Stimulated activated CD4-positive, alpha-beta T cell treated with anti-CD3 and anti-CD28 coated beads, Interleukin-4, amount 100 ng/mL, for 48 hours (primary cell): ENCODE results near the gene CIAO2B.
"Not testable (repeated sequence)": the region's sequence is repeated elsewhere in the genome, so short reads cannot be mapped to it uniquely, and the experiment has no call there.

Experiments used
- DNase-seq, 2 donors: peaks; one replicate each; pipeline ENCODE4 v3.0.0-alpha.2; 2020; ENCODE audit warnings: low read depth in 2 of 2

The CIAO2B gene

DNA sequence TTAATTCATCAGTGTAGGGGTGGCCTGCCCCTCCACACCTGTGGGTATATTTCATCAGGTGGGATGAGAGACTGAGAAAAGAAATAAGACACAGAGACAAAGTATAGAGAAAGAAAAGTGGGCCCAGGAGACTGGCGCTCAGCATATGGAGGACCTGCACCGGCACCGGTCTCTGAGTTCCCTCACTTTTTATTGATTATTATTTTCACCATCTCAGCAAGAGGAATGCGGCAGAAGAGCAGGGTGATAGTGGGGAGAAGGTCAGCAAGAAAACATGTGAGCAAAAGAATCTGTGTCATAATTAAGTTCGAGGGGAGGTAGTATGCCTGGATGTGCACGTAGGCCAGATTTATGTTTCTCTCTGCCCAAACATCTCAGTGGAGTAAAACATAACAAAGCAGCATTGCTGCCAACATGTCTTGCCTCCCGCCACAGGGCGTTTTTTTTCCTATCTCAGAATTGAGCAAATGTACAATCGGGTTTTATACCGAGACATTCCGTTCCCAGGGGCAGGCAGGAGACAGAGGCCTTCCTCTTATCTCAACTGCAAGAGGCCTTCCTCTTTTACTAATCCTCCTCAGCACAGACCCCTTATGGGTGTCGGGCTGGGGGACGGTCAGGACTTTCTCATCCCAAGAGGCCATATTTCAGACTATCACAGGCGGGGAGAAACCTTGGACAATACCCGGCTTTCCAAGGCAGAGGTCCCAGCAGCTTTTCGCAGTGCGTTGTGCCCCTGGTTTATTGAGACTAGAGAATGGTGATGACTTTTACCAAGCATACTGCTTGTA lies 21.4 kb upstream of the CIAO2B start:
- not testable (repeated sequence) for DNase-seq

DNA sequence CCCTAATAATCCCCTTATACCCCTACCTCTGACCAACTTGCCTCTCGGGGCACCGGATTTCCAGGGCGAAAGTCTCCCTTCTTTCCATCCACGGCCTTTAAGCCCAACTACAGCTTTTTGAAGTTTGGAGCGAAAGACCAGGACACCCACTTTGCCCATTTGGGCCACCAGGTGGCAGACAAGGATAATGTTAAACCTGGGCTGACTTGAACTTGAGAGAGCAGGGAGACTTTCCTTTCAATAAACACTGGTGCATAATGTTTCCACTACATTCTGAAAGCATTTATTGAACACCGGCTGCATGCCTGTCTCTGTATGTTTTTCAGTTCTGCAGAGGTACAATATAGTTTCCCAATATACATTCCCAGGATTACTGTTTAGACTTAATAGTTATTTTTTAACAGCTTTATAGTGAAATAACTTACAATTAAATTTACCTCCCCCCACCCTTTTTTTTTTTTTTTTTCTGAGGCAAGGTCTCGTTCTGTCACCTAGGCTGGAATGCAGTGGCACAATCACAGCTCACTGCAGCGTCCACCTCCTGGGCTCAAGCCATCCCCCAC lies 20.0 kb upstream of the CIAO2B start:
- DNase-seq = peak; percentile 66 to 75

DNA sequence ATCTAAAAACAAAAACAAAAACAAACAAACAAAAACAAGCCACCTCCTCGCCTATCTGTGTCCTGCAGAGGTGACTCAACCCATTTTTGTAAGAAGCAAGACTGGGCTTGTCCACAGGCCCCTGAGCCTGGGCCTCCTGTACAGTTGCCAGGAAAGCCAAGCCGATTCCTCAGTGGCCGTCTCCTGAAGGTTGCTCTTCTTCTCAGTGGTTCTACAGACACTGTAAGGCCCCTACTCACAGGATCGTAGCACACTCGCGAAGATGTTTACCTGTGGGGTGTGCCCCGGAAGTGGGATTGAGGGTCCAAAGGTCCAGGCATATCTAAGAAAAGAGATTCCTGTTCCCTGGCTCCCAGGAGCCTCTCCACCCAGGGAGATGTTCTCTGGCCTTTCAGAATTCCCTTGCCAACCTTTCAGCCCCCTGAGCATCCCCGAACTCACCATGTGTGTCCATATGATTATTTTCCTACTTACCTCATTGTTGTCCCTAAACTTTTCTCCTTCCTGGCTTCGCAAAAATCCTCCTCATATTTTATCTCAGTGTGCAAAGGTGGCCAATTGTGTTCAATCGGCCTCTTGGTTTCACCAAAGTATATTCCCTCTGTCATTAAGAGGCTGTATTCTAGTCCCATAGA lies 19.4 kb upstream of the CIAO2B start:
- no peak for DNase-seq

DNA sequence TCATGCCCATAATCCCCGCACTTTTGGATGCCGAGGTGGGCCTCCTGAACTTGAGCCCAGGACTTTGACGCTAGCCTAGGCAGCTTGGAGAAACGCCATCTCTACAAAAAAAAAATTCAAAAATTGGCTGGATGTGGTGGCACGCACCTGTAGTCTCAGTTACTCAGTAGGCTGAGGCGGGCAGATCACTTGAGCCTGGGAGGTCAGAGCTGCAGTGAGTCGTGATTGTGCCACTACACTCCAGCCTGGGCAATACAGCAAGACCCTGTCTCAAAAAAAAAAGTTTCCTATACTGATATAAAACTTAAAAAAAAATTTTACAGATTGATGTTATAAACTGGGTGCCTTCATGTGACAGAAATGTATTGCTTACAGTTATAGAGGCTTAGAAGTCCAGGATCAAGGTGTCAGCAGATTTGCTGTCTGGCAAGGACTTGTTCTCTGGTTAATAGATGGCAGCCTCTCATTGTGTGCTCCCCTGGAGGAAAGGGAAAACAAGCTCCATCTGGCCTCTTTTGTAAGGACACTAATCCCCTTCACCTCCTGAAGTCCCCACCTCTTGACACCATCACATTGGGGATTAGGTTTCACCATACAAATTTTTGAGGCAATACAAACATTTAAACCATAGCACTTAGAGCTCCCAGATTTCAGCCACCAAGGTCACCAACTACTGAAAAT lies 18.4 kb upstream of the CIAO2B start:
- DNase-seq = no peak

DNA sequence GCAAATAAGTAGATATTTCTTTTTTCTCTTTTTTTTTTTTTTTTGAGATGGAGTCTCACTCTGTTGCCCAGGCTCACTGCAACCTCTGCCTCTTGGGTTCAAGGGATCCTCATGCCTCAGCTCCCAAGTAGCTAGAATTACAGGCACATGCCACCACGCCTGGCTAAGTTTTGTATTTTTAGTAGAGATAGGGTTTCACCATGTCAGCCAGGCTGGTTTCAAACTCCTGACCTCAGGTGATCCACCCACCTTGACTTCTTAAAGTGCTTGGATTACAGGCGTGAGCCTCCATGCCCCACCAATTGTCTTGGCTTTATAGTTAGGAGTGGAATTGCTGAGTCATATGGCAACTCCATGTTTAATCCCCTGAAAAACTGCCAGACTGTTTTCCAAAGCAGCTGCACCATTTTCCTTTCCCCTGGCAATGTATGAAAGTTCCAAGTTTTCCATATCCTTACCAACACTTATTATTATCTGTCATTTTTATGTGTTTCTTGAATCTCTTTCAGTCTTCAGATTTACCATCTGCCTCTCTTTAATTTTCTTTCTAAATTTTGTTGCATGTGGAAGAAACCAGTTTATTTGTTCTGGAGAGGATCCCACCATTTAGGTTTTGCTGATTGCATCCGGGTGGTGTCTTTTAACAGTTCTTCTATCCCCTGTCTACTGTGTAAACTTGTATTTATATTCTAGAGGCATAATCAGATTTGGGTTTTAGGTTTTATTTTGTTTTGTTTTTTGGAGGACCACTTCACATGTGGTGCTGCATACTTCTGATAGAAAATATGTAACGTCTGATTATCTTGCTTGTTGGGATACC lies 17.0 kb upstream of the CIAO2B start:
- no peak for DNase-seq

DNA sequence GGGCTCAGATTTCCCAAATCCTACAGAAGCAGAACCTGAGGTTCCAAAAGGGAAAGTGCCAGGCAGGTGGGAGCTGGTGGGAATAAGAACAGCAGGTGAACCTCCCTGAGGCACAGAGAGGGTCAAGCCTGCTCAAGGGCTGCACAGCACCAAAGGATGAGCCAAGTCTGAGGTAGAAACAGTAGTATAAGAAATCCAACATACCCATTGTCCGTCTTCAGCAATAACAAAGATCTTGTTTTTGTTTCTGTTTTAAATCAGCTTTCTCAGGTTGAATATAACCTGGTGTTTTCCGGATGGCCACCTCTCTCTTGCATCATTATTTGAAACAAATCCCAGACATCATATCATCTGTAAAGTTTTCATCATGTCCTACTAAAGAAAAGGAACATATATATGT lies 16.2 kb upstream of the CIAO2B start:
- no peak for DNase-seq

DNA sequence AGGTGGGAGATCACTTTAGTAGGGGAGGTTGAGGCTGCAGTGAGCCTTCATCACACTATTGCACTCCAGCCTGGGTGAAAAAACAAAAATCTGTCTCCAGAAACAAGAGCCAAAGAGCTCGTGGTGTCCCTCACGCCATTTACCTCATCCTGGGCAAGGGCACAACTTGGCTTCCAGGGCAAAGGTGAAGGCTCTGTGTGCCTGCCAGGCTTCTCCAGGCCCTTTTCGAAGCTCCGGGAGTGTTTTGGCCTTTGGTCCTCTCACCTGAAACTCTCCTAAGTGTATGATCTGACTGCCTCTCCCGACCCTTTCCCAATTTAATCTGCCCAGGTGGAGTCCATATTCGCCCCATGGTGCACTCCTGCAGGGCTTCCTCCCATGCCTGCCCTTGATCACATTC lies 15.3 kb upstream of the CIAO2B start:
- no peak for DNase-seq

DNA sequence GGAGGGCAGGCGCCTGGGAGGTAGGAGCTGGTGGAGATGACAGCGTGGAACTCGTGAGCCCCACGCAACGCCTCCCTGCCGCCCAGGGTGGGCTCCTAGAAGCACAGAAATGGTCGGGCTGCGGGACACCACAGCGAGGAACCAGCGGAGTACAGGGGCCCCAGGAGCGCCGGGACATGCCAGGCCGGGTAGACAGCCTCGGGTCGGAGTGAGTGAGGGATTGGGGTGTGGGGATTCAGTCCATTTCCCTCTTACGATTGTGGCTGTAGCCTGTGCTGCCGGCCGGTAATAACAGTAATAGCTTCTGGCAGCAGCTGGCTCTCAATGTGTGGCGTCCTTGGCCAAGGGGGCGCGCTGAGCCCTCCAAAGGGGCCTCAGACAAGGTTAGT lies 14.6 kb upstream of the CIAO2B start:
- no peak for DNase-seq

DNA sequence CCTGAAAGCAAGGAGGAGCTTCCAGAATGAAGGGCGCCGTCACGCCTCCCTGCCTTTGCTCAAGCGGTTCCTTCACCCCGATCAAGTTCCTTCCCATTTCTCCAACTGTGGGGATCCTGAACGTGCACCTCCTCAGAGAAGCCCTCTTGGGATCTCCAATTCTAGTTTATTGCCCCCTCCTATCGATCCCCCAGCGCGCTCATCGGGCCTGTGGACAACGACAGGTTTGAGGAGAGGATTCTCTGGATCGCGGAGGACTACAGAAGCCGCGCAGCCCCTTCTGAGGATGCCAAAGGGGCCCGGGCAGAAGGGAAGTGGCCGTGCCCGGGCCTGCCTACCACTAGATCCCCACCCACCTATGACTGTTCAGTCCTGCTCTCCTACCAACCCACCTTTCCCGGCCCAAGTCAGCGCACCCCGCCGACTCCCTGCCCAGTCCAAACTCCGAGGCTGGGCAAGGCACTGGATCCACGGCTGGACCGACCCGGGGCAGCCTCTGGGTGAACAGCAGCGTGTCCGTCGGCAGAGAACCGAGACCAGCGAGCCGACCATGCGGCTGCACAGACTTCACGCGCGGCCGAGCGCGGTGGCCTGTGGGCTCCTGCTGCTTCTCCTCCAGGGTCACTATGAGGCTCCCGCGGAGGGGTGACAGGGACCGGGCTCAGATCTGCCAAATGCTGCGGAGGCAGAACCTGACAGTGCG lies 14.1 kb upstream of the CIAO2B start:
- DNase-seq = no peak

DNA sequence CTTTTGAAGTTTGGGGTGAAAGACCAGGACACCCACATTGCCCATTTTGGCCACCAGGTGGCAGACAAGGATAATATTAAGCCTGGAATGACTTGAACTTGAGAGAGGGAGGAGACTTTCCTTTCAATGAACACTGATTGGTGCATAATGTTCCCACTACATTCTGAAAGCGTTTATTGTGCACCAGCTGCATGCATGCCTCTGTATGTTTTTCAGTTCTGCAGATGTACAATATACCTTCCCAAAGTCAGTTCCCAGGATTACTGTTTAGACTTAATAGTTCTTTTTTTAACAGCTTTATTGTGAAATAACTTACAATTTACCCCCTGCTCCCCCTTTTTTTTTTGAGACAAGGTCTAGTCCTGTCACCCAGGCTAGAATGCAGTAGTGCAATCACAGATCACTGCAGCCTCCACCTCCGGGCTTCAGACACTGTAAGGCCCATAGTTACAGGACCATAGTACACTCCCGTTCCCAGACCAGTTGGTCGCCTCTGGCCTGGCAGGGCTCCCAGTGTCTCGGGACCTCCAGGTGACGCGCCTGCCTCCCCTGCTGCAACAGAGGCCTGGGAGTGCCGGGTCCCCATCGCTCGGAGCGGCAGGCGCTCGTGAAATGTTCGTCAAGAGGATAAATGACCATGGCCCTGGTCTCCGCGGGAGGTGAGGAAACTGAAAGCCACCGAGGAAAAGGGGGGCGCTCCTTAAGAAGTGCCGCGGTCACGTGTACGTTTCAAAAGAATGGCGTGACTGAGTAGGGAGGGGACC lies 13.3 kb upstream of the CIAO2B start:
- DNase-seq = peak; percentile 76 to 84

DNA sequence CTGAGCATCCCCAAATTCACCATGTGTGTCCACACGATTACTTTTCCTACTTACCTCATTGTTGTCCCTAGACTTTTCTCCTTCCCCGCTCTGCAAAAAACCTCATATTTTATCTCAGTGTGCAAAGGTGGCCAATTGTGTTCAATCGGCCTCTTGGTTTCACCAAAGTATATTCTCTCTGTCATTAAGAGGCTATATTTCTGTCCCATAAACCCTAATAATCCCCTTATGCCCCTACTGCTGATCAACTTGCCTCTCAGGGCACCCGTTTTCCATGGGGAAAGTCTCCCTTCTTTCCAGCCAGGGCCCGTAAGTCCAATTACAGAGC lies 12.7 kb upstream of the CIAO2B start:
- DNase-seq = no peak

DNA sequence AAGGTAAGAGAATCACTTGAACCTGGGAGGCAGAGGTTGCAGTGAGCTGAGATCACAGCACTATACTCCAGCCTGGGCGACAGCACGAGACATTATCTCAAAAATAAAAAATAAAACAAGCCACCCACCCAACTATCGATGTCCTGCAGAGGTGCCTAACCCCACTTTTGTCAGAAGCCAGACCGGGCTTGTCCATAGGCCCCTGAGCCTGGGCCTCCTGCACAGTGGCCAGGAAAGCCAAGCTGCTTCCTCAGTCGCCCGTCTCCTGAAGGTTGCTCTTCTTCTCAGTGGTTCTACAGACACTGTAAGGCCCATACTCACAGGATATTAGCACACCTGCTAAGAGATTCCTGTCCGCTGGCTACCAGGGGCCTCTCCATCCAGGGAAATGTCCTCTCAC lies 12.3 kb upstream of the CIAO2B start:
- no peak for DNase-seq

DNA sequence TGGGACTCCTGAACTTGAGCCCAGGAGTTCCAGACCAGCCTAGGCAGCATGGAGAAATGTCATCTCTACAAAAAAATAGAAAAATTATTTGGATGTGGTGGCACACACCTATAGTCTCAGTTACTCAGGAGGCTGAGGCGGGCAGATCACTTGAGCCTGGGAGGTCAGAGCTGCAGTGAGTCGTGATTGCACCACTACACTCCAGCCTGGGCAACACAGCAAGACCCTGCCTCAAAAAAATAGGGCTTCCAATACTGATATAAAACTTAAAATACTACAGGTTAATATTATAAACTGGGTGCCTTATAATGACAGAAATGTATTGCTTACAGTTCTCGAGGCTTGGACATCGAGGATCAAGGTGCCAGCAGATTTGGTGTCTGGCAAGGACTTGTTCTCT lies 11.7 kb upstream of the CIAO2B start:
- no peak for DNase-seq

DNA sequence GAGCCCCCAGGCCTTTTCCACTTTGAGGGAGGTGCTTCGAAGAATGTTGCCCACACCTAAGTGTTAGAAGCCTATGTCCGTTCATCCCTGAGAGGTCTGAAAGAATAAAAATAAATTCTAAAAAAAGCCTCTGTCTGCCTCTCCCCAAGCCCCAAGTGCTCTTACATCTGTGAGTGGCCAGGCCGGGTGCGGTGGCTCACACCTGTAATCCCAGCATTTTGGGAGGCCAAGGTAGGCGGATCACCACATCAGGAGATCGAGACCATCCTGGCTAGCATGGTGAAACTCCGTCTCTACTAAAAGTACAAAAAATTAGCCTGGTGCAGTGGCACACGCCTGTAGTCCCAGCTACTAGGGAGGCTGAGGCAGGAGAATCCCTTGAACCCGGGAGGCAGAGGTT lies 10.8 kb upstream of the CIAO2B start:
- DNase-seq = not testable (repeated sequence)

DNA sequence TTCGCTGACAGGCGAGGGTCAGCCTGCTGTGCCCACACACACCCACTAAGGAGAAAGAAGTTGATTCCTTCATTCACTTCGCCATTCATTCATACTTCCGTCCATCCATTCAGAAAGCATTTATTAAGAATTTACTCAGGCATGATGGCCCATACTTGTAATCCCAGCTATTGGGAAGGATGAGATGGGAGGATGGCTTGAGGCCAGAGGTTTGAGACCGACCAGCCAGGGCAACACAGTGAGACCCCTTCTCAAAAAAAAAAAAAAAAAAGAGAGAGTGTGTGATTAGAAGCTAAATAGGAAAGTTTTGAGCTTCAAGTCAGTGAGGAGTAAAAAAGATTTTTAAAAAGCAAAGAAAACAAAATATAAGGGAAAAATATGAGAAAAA lies 9.8 kb upstream of the CIAO2B start:
- DNase-seq = no peak

DNA sequence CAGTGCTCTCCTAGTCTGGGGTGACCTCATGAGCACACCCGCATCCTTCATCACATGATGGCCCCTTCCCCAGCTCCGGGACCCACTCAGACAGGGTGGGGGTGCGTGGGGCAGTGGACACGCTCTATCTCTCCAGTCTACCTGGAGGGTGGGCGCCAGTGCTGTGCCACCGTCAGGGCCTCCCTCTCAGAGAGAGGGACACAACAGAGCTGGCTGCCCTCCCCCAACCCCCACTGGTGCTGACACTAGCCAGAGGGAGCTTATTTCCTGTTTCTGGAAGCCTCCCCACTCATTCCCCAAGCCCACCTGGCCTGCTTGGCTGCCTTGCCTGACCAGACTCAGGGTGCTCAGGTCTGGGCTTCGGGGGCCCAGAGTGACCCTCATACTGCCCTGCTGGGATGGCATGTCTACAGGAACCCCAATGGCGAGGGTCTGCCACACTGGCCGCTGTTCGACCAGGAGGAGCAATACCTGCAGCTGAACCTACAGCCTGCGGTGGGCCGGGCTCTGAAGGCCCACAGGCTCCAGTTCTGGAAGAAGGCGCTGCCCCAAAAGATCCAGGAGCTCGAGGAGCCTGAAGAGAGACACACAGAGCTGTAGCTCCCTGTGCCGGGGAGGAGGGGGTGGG lies 9.3 kb upstream of the CIAO2B start:
- DNase-seq = no peak

DNA sequence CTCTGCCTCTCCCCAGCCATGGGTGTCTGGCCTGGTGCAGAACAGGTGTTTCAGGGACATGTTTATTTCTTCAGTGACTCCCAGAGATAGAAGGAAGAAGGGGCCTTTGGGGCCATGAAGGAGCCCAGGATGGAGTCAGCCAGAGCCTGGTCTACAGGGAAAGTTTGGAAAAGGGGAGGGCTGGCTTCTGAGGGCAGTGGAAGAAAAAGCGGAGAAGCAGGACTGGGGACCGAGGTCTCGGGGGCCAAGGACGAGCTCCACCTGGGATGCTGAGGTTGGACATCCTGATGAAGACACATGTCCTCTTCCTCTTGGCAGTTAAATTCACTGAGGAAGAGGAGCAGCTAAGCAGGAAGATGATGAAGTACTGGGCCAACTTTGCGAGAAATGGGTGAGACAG lies 8.8 kb upstream of the CIAO2B start:
- no peak for DNase-seq

DNA sequence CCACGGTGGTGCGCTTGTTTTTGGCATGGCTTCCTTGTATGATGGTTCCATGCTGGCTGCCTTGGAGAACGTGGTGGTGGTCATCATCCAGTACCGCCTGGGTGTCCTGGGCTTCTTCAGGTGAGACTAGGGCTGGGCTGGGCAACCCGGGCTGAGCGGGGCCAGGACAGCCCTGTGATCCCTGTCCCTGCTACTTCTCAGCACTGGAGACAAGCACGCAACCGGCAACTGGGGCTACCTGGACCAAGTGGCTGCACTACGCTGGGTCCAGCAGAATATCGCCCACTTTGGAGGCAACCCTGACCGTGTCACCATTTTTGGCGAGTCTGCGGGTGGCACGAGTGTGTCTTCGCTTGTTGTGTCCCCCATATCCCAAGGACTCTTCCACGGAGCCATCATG lies 6.0 kb upstream of the CIAO2B start:
- no peak for DNase-seq

DNA sequence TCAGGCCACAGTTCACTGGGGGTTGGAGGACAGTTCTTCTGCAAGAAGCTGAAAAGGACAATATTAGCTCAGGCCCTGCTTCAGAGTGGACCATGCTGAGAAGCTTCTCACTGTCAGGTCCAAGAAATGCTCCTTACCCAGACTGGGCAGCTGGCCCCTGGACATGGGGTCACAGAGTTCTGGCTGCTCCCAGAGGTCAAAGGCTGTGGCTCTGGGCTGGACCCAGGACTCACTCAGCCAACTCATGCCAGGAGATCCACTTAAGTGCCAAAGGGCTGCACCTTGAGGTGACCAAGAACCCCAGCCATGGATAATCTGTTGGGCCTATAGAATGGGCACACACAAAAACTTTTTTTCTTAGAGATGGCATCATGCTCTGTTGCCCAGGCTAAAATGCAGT lies 5.2 kb upstream of the CIAO2B start:
- DNase-seq = no peak

DNA sequence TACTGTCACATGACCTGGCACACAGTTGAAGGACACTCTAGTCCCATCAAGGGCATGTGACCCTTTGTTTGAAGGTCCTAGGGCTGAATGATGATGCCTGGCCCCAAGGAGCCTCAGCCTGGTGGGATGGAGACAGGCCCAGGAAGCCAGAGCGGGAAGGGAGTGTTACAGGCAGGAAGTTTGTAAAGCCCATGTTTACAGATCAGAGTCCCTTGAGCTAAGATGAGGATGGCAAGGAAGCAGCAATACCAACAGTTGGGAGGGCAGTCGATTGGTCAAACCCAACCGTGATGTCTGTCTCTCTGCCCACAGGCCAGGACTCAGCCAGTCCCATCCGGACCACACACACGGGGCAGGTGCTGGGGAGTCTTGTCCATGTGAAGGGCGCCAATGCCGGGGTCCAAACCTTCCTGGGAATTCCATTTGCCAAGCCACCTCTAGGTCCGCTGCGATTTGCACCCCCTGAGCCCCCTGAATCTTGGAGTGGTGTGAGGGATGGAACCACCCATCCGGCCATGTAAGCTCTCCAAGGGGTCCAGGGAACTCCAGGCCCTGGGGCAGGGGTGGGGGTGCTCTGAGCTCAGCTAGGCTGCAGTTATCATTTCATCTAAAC lies 3.6 kb upstream of the CIAO2B start:
- DNase-seq = no peak
